Kidney (tissue), 14 donors: Measurements from ENCODE around the gene ERVK3-1. TPM values are rescaled to one million over a fixed set of nuclear protein-coding genes. Genes with fewer than 3 reads are reported as not detected.

Experiments used
- DNase-seq, 5 donors: peaks; one replicate each; pipeline ENCODE4 v3.0.0-alpha.2; 2013 to 2020
- FAIRE-seq: peaks from 2 replicates; lab custom pipeline; 2012; peaks lifted over from hg19 to GRCh38; lab: Jason Lieb, UNC
- H3K27ac ChIP-seq, 2 donors: one replicate each; pipeline ENCODE4 v1.7.0; 2013; ENCODE audit warnings: low read depth in 2 of 2, low read length in 2 of 2, inconsistent platforms in 1 of 2
- H3K27me3 ChIP-seq: one replicate; pipeline ENCODE4 v1.7.1; 2013; ENCODE audit warnings: low read length, inconsistent platforms; ENCODE audit not compliant: control insufficient read depth, insufficient read depth
- H3K36me3 ChIP-seq, 3 donors: one replicate each; pipeline versions ENCODE4 v1.7.0 to v1.7.1; 2013; ENCODE audit warnings: low read length in 3 of 3, control low read depth in 1 of 3, inconsistent platforms in 1 of 3; ENCODE audit not compliant: insufficient read depth in 3 of 3, control insufficient read depth in 2 of 3
- H3K4me1 ChIP-seq, 3 donors: one replicate each; pipeline versions ENCODE4 v1.7.0 to v1.7.1; 2013; ENCODE audit warnings: low read length in 3 of 3, inconsistent platforms in 1 of 3, low read depth in 1 of 3; ENCODE audit not compliant: control insufficient read depth in 2 of 3, insufficient read depth in 2 of 3
- H3K4me3 ChIP-seq, 3 donors: one replicate each; pipeline versions ENCODE4 v1.7.0 to v1.8.1; 2013; ENCODE audit warnings: low read length in 3 of 3, control low read depth in 1 of 3, inconsistent platforms in 1 of 3
- H3K9ac ChIP-seq, 3 donors: one replicate each; pipeline versions ENCODE4 v1.7.0 to v1.7.1; 2013; ENCODE audit warnings: low read length in 3 of 3, control low read depth in 1 of 3, inconsistent platforms in 1 of 3
- H3K9me3 ChIP-seq, 3 donors: one replicate each; pipeline versions ENCODE4 v1.7.0 to v1.7.1; 2013; ENCODE audit warnings: low read length in 3 of 3, control low read depth in 1 of 3, inconsistent platforms in 1 of 3; ENCODE audit not compliant: control insufficient read depth in 2 of 3, insufficient read depth in 1 of 3
- CTCF ChIP-seq: IDR thresholded peaks from 3 replicates; pipeline ENCODE4 v1.5.1; 2012; ENCODE audit warnings: mild to moderate bottlenecking, moderate library complexity, borderline replicate concordance; ENCODE audit not compliant: insufficient read depth; ENCODE audit errors: extremely low read depth
- intact Hi-C: fragments of 100-400 bp; cut with DNase I; formaldehyde crosslinking; loops from one replicate; pipeline ENCODE4 v1.11.1; 2022
- polyA plus RNA-seq: library from polyadenylated mRNA; stranded (reverse); fragments of 350-450 nt; fragmentation: Illumina TruSeq; extraction: RNeasy Lipid Tissue Mini Kit (QIAGEN cat#74804); gene quantifications from one replicate; pipeline ENCODE4 v1.2.3, GENCODE V29; 2014; ENCODE audit warnings: low read depth, low replicate concordance; ENCODE audit not compliant: insufficient read depth
- total RNA-seq: library from RNA; stranded (reverse); fragmentation: NEBNext Ultra II Directional; extraction: Animal tissue kit (Norgen Biotek cat#: 25700); gene quantifications from one replicate; pipeline ENCODE4 v1.2.1, GENCODE V29; 2021
- donor health status: control.
- donor health status: control.
- donor health status: control.
- donor health status: control.
- donor health status: control.
- donor health status: DM: yes; HTN: yes; CAD: no.
- donor health status: Normal renal cell carcinoma (clear cell type).

ERVK3-1 gene
- total and polyA plus RNA-seq, 2 donors from 2014 or later, result 35.4 to 41.6 TPM

GRCh38 chr19:58277748-58278540, 27.2 kb upstream of the ERVK3-1 start:
- Histone ChIP-seq H3K27ac (peak overlapping the region; percentile 79 to 89), H3K9ac (peak overlapping the region; percentile 58 to 77 (median 74)), H3K9me3 (peaks cover 3 to 5% (median 5%) of the 10 kb centered on the region in 3 donors), H3K27me3 (no peaks in the 10 kb centered on the region), H3K4me1 (peaks cover 0 to 10% (median 6%) of the 10 kb centered on the region in 3 donors), H3K36me3 (peaks cover 0 to 9% (median 8%) of the 10 kb centered on the region in 3 donors), H3K4me3 (peak overlapping the region; percentile 83 to 92 (median 87))
- FAIRE-seq (no peak), DNase-seq (peak in 1 of 5 donors; percentile 47)
- intact Hi-C loops, result no loop called here
- TF ChIP-seq CTCF, result no peak

GRCh38 chr19:58278541-58279041, 26.6 kb upstream of the ERVK3-1 start, which contains the start of gene ZNF8:
ZNF8 (plus strand) TSS chr19:58278955; CDS start chr19:58279082, 127 bp downstream.
- intact Hi-C loops, result no loop called here
- Histone ChIP-seq H3K36me3 (peaks cover 0 to 9% (median 8%) of the 10 kb centered on the region in 3 donors), H3K27me3 (no peaks in the 10 kb centered on the region), H3K4me1 (peaks cover 0 to 10% (median 6%) of the 10 kb centered on the region in 3 donors), H3K27ac (peak within 1 kb of the TSS; percentile 79 to 89), H3K4me3 (peak within 1 kb of the TSS; percentile 83 to 92 (median 87)), H3K9ac (peak within 1 kb of the TSS; percentile 58 to 77 (median 74)), H3K9me3 (peaks cover 3 to 5% (median 5%) of the 10 kb centered on the region in 3 donors)
- peak; percentile 4 for TF ChIP-seq CTCF
- FAIRE-seq (peak; percentile 62), DNase-seq (peak; percentile 99)

- Histone ChIP-seq H3K4me3 (peak overlapping the region; percentile 83 to 92 (median 87)), H3K36me3 (peaks cover 0 to 8% (median 8%) of the 10 kb centered on the region in 3 donors), H3K9ac (peak overlapping the region; percentile 45 to 77 (median 71)), H3K27me3 (no peaks in the 10 kb centered on the region), H3K27ac (peak overlapping the region; percentile 79 to 89), H3K9me3 (peaks cover 2 to 4% (median 3%) of the 10 kb centered on the region in 3 donors), H3K4me1 (peaks cover 0 to 10% (median 6%) of the 10 kb centered on the region in 3 donors)
- intact Hi-C loops, result no loop called here
- DNase-seq, result peak; percentile 73 to 95 (median 85)
- no peak for FAIRE-seq
- no peak for TF ChIP-seq CTCF
Measured at GRCh38 chr19:58279042-58279924, 25.9 kb upstream of the ERVK3-1 start.
